GDM1 (cell line): ENCODE measurements around the gene SART3.

Experiments used
- DNase-seq: peaks from one replicate; lab custom pipeline; 2025; lab: John Stamatoyannopoulos, UW

The SART3 gene, protein sequence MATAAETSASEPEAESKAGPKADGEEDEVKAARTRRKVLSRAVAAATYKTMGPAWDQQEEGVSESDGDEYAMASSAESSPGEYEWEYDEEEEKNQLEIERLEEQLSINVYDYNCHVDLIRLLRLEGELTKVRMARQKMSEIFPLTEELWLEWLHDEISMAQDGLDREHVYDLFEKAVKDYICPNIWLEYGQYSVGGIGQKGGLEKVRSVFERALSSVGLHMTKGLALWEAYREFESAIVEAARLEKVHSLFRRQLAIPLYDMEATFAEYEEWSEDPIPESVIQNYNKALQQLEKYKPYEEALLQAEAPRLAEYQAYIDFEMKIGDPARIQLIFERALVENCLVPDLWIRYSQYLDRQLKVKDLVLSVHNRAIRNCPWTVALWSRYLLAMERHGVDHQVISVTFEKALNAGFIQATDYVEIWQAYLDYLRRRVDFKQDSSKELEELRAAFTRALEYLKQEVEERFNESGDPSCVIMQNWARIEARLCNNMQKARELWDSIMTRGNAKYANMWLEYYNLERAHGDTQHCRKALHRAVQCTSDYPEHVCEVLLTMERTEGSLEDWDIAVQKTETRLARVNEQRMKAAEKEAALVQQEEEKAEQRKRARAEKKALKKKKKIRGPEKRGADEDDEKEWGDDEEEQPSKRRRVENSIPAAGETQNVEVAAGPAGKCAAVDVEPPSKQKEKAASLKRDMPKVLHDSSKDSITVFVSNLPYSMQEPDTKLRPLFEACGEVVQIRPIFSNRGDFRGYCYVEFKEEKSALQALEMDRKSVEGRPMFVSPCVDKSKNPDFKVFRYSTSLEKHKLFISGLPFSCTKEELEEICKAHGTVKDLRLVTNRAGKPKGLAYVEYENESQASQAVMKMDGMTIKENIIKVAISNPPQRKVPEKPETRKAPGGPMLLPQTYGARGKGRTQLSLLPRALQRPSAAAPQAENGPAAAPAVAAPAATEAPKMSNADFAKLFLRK

DNA sequence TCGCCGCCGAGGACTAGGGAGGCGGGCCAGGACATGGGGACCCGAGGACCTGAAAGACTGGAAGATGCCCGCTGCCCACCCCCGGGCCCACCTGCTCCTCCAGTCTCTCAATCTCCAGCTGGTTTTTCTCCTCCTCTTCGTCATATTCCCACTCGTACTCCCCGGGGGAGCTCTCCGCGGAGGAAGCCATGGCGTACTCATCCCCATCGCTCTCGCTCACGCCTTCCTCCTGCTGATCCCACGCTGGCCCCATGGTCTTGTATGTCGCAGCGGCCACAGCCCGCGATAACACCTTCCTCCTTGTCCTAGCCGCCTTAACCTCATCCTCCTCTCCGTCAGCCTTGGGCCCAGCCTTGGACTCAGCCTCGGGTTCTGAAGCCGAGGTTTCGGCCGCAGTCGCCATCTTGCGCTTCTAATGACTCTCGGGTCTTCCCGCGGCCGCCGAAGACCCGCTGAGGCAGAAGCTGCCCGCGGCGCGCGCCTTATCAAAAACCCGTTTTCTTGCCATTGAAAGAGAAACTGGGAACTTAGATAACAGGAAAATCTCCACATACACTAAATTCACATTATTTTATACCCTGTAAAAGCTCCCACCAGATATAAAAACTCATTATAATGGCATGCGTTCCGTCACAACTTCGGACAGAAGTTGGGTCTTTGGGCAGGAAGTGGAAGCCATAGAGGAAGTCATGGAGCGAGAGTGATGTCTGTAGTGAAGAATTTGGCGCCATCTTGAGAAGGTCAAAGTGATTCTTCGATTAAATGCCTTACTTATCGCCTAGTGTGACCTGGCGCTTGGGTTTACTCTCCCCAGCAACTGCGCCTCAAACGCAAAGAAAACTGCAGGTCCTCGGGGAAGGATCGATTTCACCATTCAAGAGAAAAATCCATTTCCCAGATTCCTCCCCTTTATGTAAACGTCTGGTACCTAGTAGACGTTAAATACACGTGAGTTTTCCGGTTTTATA is at the start of gene SART3:
TSS of gene SART3 (minus strand) at position 422 of the 968 bp plus-strand sequence. CDS start at position 403, 19 bp downstream.
- peak; percentile 75 for DNase-seq

GRCh38 chr12:108610336-108610815 is 49.4 kb upstream of the SART3 start:
- no peak for DNase-seq

DNA sequence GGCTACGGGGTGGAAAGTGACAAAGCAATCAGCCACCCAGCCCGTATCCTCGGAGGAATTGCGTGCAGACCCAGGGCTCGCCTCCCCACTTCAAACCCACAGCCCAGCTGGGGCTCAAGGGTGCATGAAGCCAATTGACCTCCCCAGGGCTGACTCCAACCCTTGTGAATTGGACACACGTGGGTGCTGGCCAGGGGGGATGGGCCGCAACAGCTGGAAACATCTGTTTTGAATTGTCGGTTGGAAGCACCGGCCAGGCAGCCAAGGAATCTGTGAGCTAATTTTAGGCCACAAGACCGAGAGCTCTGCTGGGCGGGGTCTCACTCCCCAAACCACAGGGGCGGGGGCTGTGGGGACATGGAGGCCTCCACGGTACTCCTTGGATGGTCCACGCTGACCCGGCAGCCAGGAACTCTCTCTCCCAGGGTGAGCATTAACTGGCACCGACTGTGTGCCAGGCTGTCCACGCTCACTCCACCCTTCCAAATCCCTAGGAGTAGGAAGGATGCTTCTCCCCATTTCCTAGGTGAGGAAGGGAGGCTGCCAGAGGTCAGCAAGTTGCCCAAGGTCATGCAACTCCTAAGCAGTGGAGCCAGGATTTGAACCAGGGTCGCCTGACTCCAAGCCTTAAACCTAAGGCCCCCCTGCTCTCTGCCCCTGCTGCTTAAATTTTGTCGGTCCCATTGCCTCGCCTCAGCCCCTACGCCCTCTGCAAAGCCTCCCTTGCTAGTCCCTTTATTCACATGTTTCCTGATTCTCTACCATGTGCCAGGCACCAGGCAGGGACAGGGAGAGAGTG is 48.8 kb upstream of the SART3 start:
- no peak for DNase-seq

- no peak for DNase-seq
These were observed 47.6 kb upstream of the SART3 start for GRCh38 chr12:108608616-108609015.

GRCh38 chr12:108607981-108608600 is 47.1 kb upstream of the SART3 start:
- DNase-seq, result no peak

- no peak for DNase-seq
These were observed 45.5 kb upstream of the SART3 start for GRCh38 chr12:108606492-108606891.

GRCh38 chr12:108605690-108606406 is 44.9 kb upstream of the SART3 start:
- DNase-seq, result no peak

DNA sequence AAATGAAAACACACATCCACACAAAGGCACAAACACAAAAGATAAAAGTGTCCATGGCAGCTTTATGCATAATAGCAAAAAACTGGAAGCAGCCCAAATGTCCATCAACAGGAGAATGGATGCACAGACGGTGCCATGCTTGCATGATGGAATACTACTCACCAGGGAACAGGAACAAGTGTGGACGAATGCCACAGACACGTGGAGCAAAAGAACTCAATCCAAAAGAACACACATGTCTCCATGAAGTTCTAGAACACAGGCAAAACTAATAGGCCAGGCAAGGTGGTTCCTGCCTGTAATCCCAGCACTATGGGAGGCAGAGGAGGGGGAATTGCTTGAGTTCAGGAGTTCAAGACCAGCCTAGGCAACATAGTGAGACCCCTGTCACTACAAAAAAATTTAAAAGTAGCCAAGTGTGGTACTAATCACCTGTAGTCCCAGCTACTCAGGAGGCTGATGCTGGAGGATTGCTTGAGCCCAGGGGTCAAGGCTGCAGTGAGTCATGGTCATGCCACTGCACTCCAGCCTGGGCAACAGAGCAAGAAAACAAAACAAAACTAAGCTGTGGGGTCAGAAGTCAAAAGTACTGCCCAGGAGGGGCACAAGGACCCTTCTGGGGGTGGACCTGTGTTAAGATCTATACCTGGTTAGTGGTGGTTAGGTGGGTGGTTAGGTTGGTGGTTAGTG is 44.2 kb upstream of the SART3 start:
- DNase-seq, result no peak

GRCh38 chr12:108604208-108604941 is 43.4 kb upstream of the SART3 start:
- no peak for DNase-seq

DNA sequence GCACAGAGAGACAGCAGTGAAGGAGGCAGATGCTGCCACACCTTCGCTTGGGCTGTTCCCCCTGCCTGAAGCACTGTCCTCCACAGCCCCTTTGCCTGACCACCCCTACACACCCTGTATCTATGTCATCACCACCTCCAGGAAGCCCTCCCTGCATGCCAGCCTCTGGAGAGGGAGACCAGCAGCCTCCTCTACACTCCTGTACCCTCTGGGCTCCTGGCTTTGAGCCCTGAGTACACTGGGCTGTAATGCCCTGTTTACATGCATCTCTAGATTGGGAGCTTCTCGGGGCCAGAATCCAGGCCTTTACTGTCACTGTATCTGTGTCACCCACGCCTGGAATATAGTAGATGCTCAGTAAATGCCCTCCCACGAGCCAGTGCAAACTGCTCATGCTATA is 42.8 kb upstream of the SART3 start:
- DNase-seq, result no peak

GRCh38 chr12:108602976-108603704 is 42.2 kb upstream of the SART3 start:
- DNase-seq, result no peak

- no peak for DNase-seq
These were observed 41.3 kb upstream of the SART3 start for GRCh38 chr12:108602209-108602705.

- no peak for DNase-seq
These were observed 39.7 kb upstream of the SART3 start for GRCh38 chr12:108600702-108601007.

- no peak for DNase-seq
These were observed 39.2 kb upstream of the SART3 start for GRCh38 chr12:108599948-108600701.

GRCh38 chr12:108599541-108599940 is 38.6 kb upstream of the SART3 start:
- DNase-seq, result no peak

DNA sequence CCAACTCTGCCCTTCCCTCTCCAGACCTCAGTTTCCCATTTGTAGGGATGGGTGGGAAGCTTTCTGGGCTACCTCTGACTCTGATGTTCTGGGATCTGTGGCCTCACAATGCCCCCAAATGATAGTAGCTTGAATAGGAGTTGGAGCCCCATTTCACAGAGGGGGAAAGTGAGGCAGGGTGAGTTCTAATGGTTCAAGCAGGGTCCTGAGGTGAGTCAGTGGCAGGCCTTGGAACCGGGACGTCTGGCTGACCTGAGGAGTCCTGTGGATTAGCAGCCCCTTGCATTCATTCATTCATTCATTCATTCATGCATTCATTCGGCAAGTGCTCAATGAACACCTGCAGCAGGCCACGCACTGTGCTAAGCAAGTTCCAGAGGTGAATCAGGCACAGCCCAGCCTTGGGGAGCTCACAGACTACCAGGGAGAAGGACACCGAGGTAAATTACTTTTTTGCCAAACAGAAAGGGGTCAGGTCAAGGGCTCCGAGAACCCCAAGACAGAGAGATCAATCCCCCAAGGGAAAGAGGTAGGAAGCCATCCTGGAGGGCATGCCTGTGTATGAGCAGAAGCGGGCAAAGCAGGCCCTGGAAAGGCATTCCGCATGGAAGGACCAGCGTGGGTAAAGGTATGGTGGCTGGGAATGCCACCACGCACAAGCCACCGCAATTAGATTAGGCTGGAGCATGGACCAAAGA is 37.7 kb upstream of the SART3 start:
- DNase-seq, result no peak
